Globus pallidus (tissue), 1 donor: Measurements from ENCODE around the gene PHKG1.
"Not testable (repeated sequence)": the region's sequence is repeated elsewhere in the genome, so short reads cannot be mapped to it uniquely, and the experiment has no call there.

Source experiments
- DNase-seq: peaks from one replicate; pipeline ENCODE4 v3.0.0-alpha.2; 2015; ENCODE audit warnings: low spot score

The PHKG1 gene

GRCh38 chr7:56083150-56083785 is 9.5 kb downstream of the PHKG1 start:
- DNase-seq, result peak; percentile 74

- DNase-seq, result no peak
Observed at GRCh38 chr7:56081626-56082340, 11.0 kb downstream of the PHKG1 start.

GRCh38 chr7:56080726-56081435 is 11.9 kb downstream of the PHKG1 start:
- not testable (repeated sequence) for DNase-seq

GRCh38 chr7:56079450-56080185 is 13.1 kb downstream of the PHKG1 start:
- peak; percentile 91 for DNase-seq

- DNase-seq, result no peak
Observed at GRCh38 chr7:56078196-56078595, 14.6 kb downstream of the PHKG1 start.

- DNase-seq, result no peak
Observed at GRCh38 chr7:56077681-56078080, 15.1 kb downstream of the PHKG1 start.

GRCh38 chr7:56074371-56074791 is 18.4 kb downstream of the PHKG1 start:
- peak; percentile 73 for DNase-seq

- not testable (repeated sequence) for DNase-seq
Observed at GRCh38 chr7:56066376-56066775, 26.4 kb downstream of the PHKG1 start.

- DNase-seq, result peak; percentile 92
Observed at GRCh38 chr7:56063882-56064625, 28.7 kb downstream of the PHKG1 start, which contains the start of gene SUMF2. Gene SUMF2 (plus strand): TSS chr7:56064286. CDS start chr7:56064312, 26 bp downstream.

GRCh38 chr7:56063500-56063881 is 29.3 kb downstream of the PHKG1 start:
- no peak for DNase-seq

- no peak for DNase-seq
Observed at GRCh38 chr7:56062382-56062781, 30.4 kb downstream of the PHKG1 start.

- no peak for DNase-seq
Observed at GRCh38 chr7:56053993-56054392, 38.8 kb downstream of the PHKG1 start.

- no peak for DNase-seq
Observed at GRCh38 chr7:56053379-56053778, 39.4 kb downstream of the PHKG1 start.

GRCh38 chr7:56051339-56052191 is 41.2 kb downstream of the PHKG1 start, which contains the start of the genes CCT6A and PSPH:
Gene CCT6A (plus strand): TSS chr7:56051765. CDS start chr7:56051849, 84 bp downstream.
Gene PSPH (minus strand): TSS chr7:56051444. CDS start chr7:56021212, 30,232 bp downstream.
- DNase-seq, result peak; percentile 97

- no peak for DNase-seq
Observed at GRCh38 chr7:56051053-56051338, 41.8 kb downstream of the PHKG1 start.

GRCh38 chr7:56048763-56049162 is 44.0 kb downstream of the PHKG1 start:
- DNase-seq, result not testable (repeated sequence)

- no peak for DNase-seq
Observed at GRCh38 chr7:56048245-56048644, 44.5 kb downstream of the PHKG1 start.

- not testable (repeated sequence) for DNase-seq
Observed at GRCh38 chr7:56047446-56048116, 45.2 kb downstream of the PHKG1 start.

- no peak for DNase-seq
Observed at GRCh38 chr7:56046721-56047445, 45.9 kb downstream of the PHKG1 start.
